ENCODE measurements around the gene SLC25A26. TPM values are rescaled to one million over a fixed set of nuclear protein-coding genes. Genes with fewer than 3 reads are reported as not detected.
"Not testable (repeated sequence)": the region's sequence is repeated elsewhere in the genome, so short reads cannot be mapped to it uniquely, and the experiment has no call there.

SLC25A26 gene
- 16.4 TPM for polyA plus RNA-seq (2013, experiment 1 of 2; ENCODE audit: insufficient read length)
- 17.0 TPM for polyA plus RNA-seq (2013, experiment 2 of 2; ENCODE audit: insufficient read length)

DNA sequence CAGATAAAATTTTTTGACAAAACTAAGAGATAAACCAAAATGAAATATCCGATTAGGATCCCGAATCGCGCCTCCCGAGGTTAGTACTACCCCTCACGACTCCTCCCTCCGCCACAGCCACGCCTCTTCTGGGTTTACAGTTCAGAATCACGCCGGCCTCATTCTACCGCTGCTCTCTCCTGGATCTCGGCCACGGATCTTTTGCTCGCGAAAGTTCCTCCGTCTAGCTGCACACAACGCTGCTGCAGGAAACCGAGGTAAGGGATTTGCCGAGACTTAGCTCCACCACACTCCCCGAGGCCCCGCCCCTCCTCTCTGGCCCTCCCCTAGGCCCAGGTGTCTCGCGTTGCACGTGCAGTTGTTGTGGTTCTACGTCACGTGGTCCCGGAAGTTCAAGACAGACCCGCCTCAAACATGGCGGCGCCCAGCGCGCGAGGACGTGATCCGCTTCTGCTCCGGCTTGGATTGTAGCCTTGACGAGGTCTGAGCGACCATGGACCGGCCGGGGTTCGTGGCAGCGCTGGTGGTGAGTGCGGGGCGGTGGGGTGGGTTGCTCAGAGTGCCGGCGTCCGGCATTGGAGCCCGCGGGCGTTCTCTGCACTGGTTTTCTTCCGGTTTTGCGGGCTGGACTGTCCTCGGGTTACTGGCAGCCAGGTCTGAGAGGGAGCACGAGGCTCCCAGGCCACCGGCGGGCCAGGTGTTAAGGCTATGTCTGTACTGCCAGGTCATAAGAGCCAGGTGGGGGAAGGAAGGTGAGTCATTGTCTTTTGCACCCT lies at the start of gene SLC25A26:
SLC25A26 (plus strand) TSS at position 400 of the 776 bp plus-strand sequence; CDS start at position 494, 94 bp downstream.
- peak; percentile 95 for DNase-seq

DNA sequence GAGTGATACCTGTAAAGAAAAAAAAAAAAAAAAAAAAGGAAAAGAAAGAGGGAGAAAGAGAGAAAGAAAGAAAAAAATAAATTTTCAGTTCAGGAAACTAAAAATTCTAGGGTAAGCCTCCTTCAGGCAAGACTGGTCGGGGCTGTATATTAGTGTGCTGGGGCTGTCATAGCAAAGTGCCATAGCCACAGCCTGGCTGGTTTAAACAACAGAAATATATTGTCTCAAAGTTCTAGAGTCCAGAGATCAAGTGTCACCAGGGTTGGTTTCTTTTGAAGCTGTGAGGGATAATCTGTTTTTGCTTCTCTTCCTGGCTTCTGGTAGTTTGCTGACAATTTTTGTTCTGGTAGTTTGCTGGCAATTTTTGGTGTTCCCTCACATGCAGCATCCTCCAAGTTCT lies 48.4 kb upstream of the SLC25A26 start:
- no peak for DNase-seq

DNA sequence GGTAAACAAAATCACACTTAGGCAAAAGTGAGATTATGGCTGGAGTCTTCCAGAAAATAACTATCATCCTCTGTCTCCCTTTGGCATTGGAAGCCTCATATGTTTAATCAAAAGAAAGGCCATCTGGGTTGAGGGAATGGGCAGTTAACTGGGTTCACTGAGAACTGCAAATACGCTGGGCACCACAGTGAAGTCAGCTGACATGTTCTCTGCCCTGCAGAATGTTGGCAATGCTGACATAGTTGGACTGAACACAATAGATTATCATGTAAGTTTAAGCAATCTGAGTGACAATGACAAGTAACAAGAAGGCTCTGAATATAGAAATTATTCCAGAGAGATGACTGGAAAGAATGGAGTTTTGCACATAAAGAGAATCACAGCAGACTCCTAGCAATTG lies 43.8 kb upstream of the SLC25A26 start:
- DNase-seq: no peak

GRCh38 chr3:66178206-66178605 lies 42.6 kb upstream of the SLC25A26 start:
- DNase-seq: no peak

DNA sequence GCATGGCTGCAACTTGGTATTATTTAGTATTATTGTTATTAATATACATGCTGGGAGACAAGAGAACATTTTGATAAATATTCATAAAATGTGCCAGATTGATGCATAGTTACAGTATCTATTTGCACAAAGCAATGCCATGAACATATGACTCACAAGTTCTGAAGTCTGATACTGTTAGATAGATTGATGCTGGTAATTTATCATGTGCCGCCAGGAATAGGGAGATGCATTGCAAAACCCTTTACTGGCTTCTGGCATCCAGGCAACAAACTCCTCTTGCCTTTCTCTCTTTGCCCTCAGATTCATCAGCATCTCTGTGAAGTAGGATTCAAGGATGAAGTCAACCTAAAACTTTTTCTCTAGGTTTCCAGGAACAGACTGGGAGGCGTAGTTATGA lies 41.0 kb upstream of the SLC25A26 start:
- peak; percentile 13 for DNase-seq

- DNase-seq: no peak
Measured at GRCh38 chr3:66181764-66182163, 39.0 kb upstream of the SLC25A26 start.

DNA sequence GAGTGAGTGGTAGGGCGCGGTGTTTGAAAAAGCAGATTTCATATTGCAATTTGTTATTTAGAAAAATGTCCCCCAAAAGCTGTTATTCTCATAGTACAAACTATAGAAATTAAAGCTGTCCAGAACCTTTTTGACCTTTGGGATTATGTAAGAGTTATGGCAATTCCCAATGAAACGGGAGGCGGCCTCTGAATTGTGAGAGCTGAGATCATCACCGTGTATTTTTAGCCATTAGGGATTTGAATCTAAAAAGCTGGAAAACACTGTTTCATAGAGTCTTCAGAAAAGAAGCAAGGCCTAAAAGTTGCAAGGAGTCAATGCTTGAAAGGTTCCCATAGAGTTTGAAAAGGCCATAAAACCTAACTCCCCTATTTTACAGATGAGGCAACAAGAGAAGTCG lies 38.6 kb upstream of the SLC25A26 start:
- no peak for DNase-seq

GRCh38 chr3:66186545-66186944 lies 34.3 kb upstream of the SLC25A26 start:
- no peak for DNase-seq

GRCh38 chr3:66195347-66195783 lies 25.4 kb upstream of the SLC25A26 start:
- peak; percentile 58 for DNase-seq

DNA sequence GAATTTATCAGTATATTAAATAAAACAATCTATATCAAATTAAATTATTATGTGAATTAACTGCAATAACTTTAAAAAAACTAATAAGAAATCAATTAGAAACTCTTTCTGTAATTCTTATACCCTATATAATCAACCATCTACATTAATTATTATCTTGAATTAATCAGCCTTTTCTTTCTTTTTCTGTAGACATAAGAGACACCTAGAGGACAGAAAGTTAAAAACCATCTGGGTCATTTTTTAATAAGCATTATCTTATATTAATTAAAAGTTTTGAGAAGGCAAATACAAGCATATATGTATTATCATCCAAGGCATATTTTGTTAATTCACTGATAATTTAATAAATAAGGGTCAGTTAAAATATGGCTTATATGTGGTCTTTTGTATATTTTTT lies 24.2 kb upstream of the SLC25A26 start:
- DNase-seq: no peak

- no peak for DNase-seq
Measured at GRCh38 chr3:66198437-66199088, 22.2 kb upstream of the SLC25A26 start.

- DNase-seq: no peak
Measured at GRCh38 chr3:66199089-66199473, 21.7 kb upstream of the SLC25A26 start.

DNA sequence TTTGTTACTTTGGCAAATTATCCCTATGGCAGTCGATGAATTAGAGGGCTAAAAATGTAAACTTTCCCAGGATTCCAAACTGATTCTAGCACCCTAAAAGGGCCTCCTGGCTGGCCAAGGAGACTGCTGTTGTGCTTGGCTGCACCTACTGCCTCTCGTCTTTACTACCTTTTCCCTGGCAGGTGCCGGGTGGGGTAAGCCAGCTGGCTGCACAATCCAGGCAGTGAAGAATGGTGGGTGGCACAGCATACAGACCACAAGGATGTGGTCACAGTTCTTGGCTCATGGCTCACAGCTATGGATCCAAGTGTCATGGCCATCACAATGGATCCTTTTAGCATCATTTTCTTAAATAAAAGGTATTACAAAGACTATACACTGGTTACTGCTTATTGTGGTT lies 20.7 kb upstream of the SLC25A26 start:
- no peak for DNase-seq

- no peak for DNase-seq
Measured at GRCh38 chr3:66200786-66201185, 20.0 kb upstream of the SLC25A26 start.

DNA sequence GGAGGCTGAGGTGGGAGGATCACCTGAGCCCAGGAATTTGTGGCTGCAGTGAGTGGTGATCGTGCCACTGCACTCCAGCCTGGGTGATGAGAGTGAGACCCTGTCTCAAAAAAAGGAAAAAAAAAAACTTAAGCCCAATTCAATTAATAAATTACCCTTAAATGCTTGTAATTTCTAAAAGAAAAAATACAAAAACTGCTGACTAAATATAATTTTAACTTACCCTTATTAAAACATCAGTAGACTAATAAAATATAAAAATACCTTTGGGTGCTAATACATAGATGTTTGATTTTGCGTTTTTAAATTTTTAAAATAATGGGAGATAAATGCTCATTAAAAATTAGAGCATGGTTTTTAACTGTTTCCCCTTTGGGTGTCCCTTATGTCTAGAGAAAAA lies 17.5 kb upstream of the SLC25A26 start:
- no peak for DNase-seq

GRCh38 chr3:66206806-66207205 lies 14.0 kb upstream of the SLC25A26 start:
- DNase-seq: no peak

DNA sequence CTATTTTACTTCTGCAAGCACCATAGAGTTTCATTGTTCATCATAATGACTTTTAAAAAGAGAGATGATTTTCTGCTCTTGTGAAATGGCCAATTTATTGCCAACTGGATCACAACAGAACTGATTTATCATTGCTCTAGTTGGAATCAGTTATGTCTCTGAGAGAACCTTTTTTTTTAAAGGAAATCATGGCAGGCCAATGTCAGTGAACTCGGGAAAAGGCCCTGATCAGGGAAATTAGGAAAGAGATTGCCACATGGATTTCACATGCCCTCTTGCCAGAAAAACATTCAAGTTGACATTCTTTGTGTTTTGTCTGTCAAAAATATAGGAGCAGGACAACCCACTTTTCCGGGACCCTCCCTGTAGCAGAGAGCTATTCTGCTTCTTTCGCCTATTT lies 12.6 kb upstream of the SLC25A26 start:
- DNase-seq: no peak

DNA sequence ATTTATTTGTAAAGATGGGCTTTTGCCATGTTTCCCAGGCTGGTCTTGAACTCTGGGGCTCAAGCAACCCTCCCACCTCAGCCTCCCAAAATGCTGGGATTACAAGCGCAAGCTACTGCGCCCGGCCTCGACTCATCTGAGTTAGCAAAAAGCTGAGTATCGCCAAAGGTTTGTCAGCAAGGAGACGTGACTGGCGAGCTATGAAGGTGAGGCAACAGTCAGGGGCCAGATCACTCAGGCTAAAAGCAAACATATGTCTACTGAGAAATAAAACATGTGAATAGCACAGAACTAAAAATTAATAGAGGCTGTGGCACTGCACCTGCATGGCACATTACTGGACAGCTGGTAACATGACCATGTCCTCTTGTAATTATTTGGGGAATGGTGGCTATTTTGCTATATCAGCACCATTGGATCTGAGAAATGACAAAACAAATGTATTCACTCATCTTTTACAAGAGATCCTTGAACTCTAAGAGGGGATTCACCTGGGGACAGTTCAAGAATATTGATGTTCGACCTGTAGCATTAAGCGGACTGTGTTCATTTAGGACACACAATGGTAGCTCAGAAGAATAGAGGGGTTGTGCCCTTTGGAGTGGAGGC lies 10.0 kb upstream of the SLC25A26 start:
- no peak for DNase-seq

- DNase-seq: no peak
Measured at GRCh38 chr3:66211779-66212178, 9.0 kb upstream of the SLC25A26 start.

DNA sequence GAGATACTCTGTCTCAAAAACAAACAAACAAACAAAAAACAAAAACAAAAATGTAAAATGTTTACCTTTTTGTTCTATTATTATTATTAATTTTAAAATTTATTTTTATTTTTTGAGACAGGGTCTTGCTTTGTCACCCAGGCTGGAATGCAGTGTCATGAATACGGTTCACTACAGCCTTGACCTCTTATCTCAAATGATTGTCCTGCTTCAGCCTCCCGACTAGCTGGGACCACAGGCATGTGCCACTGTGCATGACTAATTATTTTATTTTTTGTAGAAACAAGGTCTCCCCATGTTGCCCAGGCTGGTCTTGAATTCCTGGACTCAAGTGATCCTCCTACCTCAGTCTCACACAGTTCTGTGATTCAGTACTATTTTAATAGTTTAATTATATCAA lies 5.7 kb upstream of the SLC25A26 start:
- DNase-seq: no peak

DNA sequence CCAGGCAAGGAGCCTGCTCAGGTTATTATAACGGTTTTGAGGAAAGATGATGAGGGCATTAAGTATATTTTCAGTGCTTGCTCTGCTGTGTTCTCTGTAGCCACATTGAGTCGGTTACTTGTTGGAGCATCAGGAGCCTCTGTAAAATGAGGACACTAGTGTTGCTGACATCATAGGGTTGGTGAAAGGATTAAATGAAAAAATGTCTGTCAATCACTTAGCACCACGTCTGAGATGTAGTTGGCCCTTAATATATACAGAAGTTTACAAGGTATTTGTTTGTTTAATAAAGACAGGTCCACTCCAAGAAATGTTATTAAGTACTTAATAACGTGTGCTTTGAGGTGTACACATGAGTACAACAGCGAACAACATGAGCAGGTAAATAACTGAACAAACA lies 735 bp upstream of the SLC25A26 start:
- DNase-seq: no peak

- no peak for DNase-seq
Measured at GRCh38 chr3:66224220-66224619, 3.4 kb downstream of the SLC25A26 start.

GRCh38 chr3:66226093-66226492 lies 5.3 kb downstream of the SLC25A26 start:
- DNase-seq: not testable (repeated sequence)

DNA sequence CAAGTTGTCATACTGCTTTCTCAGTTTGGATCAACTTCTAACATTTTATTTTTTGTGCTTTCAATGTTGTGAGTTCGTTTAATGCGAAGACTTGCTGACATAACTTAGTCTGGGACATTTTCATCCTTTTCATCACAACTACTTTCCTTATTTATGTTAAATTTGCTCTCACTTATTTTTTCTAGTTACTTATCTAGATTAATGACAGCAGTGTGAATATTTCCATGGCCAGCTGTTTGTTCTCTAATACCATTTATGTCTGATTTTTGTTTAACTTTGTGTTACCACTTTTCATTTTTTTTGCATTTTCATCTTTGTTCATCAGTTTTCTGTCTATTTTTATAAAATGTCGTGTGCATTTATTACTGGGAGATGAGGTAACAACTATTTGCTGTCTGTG lies 6.2 kb downstream of the SLC25A26 start:
- no peak for DNase-seq

All from fibroblast of skin of abdomen (primary cell).